ENCODE results near the gene CD52.

CD52 gene

DNA sequence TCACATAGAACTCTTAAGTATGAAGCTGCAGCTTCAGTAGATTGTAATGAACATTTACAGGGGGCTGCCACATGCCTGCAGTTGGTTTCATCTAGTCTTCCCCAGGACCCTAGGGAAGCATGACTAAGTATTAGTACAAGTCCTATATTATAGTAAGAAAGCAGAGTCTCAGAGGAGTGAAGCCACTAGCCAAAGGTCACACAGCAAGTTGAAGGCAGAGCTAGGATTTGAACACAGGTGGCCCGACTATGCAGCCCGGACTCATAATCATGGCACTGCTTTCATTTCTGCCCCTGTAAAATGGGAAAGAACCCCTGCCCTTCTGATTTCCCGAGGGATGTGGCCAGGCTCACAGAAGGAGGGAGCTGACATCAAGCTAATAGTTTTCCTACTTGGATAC lies 44.6 kb downstream of the CD52 start:
- DNase-seq = no peak
- in situ Hi-C loops (cut with HindIII; ENCODE audit: low pct_ligation_motif_present, low sequenced_read_pairs) = no loop called here
- Histone ChIP-seq H3K27me3 (replicated peaks) (peaks cover 19% of the 10 kb centered on the region), H3K27ac (no peak overlapping the region), H3K36me3 (replicated peaks) (no peaks in the 10 kb centered on the region), H3K4me3 (ENCODE audit: low read depth, low read length) (no peak overlapping the region)
- no peak for TF ChIP-seq CTCF (IDR thresholded peaks at IDR 0.05; ENCODE audit: low read depth, low read length, missing control alignments)

GRCh38 chr1:26363549-26364448 lies 46.0 kb downstream of the CD52 start:
- in situ Hi-C loops (cut with HindIII; ENCODE audit: low pct_ligation_motif_present, low sequenced_read_pairs) = no loop called here
- peak; percentile 100 for TF ChIP-seq CTCF (IDR thresholded peaks at IDR 0.05; ENCODE audit: low read depth, low read length, missing control alignments)
- no peaks in the 10 kb centered on the region for H3K36me3 ChIP-seq (replicated peaks)
- H3K27ac ChIP-seq = no peak overlapping the region
- H3K4me3 ChIP-seq (ENCODE audit: low read depth, low read length) = no peak overlapping the region
- peaks cover 19% of the 10 kb centered on the region for H3K27me3 ChIP-seq (replicated peaks)
- DNase-seq = peak; percentile 67

DNA sequence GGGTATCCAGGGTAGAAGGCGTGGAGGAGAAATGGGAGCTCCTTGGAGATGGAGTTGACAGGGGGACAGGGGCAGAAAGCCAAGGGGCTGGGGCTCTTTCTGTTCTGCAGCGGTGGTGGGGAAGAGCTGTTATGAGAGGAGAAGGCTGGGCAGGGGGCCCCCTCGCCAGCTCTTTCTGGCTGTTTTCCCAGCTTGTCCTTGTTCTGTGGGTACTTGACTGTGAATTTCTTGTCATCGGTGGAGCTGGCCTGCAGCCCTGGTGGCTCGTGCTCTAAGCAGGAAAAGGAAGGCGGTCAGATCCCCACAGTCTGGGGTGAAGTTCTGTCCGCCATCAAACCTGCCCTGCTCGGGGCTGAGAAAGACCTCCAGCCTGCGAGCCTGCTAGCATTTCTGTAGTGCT lies 47.2 kb downstream of the CD52 start:
- in situ Hi-C loops (cut with HindIII; ENCODE audit: low pct_ligation_motif_present, low sequenced_read_pairs) = no loop called here
- Histone ChIP-seq H3K4me3 (ENCODE audit: low read depth, low read length) (no peak overlapping the region), H3K36me3 (replicated peaks) (no peaks in the 10 kb centered on the region), H3K27ac (no peak overlapping the region), H3K27me3 (replicated peaks) (peaks cover 14% of the 10 kb centered on the region)
- DNase-seq = no peak
- TF ChIP-seq CTCF (IDR thresholded peaks at IDR 0.05; ENCODE audit: low read depth, low read length, missing control alignments) = no peak

- in situ Hi-C loops (cut with HindIII; ENCODE audit: low pct_ligation_motif_present, low sequenced_read_pairs) = no loop called here
- no peak for TF ChIP-seq CTCF (IDR thresholded peaks at IDR 0.05; ENCODE audit: low read depth, low read length, missing control alignments)
- Histone ChIP-seq H3K4me3 (ENCODE audit: low read depth, low read length) (no peak overlapping the region), H3K27me3 (replicated peaks) (no peaks in the 10 kb centered on the region), H3K36me3 (replicated peaks) (no peaks in the 10 kb centered on the region), H3K27ac (no peak overlapping the region)
- no peak for DNase-seq
Observed at GRCh38 chr1:26367441-26367840, 49.7 kb downstream of the CD52 start.

- in situ Hi-C loops (cut with HindIII; ENCODE audit: low pct_ligation_motif_present, low sequenced_read_pairs) = no loop called here
Observed at GRCh38 chr1:26368006-26368405, 50.2 kb downstream of the CD52 start.

More at GRCh38 chr1:26368006-26368405, 50.2 kb downstream of the CD52 start:
- no peak overlapping the region for H3K27ac ChIP-seq
- H3K36me3 ChIP-seq (replicated peaks) = no peaks in the 10 kb centered on the region
- no peak for TF ChIP-seq CTCF (IDR thresholded peaks at IDR 0.05; ENCODE audit: low read depth, low read length, missing control alignments)
- H3K27me3 ChIP-seq (replicated peaks) = no peaks in the 10 kb centered on the region
- no peak for DNase-seq
- H3K4me3 ChIP-seq (ENCODE audit: low read depth, low read length) = no peak overlapping the region

All from brain microvascular endothelial cell (primary cell).